Esophagus muscularis mucosa (tissue), 4 donors: ENCODE measurements around the gene TAGLN3. TPM values are rescaled to one million over a fixed set of nuclear protein-coding genes. Genes with fewer than 3 reads are reported as not detected.

Experiments used
- DNase-seq: peaks from one replicate; pipeline ENCODE4 v3.0.0-alpha.2; 2017; ENCODE audit errors: extremely low spot score
- H3K27ac ChIP-seq, 4 donors: fragments of 200-600 bp; sonication (generic); replicated peaks in 1 of 4; 1 replicate in 3 of 4; 2 replicates in 1 of 4; pipeline ENCODE4 v1.5.1; 2016 to 2019; ENCODE audit warnings: mild to moderate bottlenecking in 1 of 4
- H3K27me3 ChIP-seq, 4 donors: fragments of 200-600 bp; sonication (generic); one replicate each; pipeline versions ENCODE4 v1.5.1 to v1.6.0; 2016 to 2019
- H3K36me3 ChIP-seq, 4 donors: fragments of 200-600 bp; sonication (generic); one replicate each; pipeline ENCODE4 v1.5.1; 2016 to 2019
- H3K4me1 ChIP-seq, 4 donors: fragments of 200-600 bp; sonication (generic); one replicate each; pipeline ENCODE4 v1.5.1; 2016 to 2019
- H3K4me3 ChIP-seq, 4 donors: fragments of 200-600 bp; sonication (generic); 1 replicate in 2 of 4; 2 replicates in 2 of 4; pipeline ENCODE4 v1.5.1; 2016 to 2019; ENCODE audit warnings: mild to moderate bottlenecking in 4 of 4, moderate library complexity in 1 of 4
- H3K9me3 ChIP-seq, 4 donors: fragments of 200-600 bp; sonication (generic); 1 replicate in 3 of 4; 2 replicates in 1 of 4; pipeline ENCODE4 v1.5.1; 2016 to 2019
- EP300 ChIP-seq: sonication (generic); formaldehyde crosslinking; IDR thresholded peaks from one replicate; pipeline ENCODE4 v1.6.1; 2017; ENCODE audit warnings: antibody characterized with exemption
- POLR2A ChIP-seq: fragments of 450-650 bp; IDR thresholded peaks from one replicate; pipeline ENCODE4 v1.6.1; 2017; ENCODE audit warnings: antibody characterized with exemption, moderate library complexity, mild to moderate bottlenecking, low read depth
- POLR2AphosphoS5 ChIP-seq, 2 donors: sonication (generic); formaldehyde crosslinking; IDR thresholded peaks; one replicate each; pipeline ENCODE4 v1.6.1; 2017; ENCODE audit warnings: antibody characterized with exemption in 2 of 2
- WGBS: methylation state at CpG from one replicate; pipeline ENCODE4 v1.1.5; 2018; 5-methylcytosine and 5-hydroxymethylcytosine counted together
- intact Hi-C: fragments of 100-400 bp; cut with DNase I; formaldehyde crosslinking; loops from one replicate; pipeline ENCODE4 v1.15.1; 2023
- total RNA-seq, 4 donors: library from RNA; depleted of rRNA; stranded (reverse); fragments of >200 nt; gene quantifications; one replicate each; pipeline versions ENCODE4 v1.1.0 to v1.2.1, GENCODE V29; 2016
- TF ChIP-seq, protein P1 (sequence below), 3 experiments: fragments of 200-600 bp in 2 of 3; fragments of 450-650 bp in 1 of 3; sonication (generic) in 2 of 3; IDR thresholded peaks; one replicate each; pipeline ENCODE4 v1.5.1; 2017 to 2019; ENCODE audit warnings: antibody characterized with exemption in 3 of 3, mild to moderate bottlenecking in 2 of 3, moderate library complexity in 1 of 3

Gene TAGLN3
- total RNA-seq, 4 donors from 2014 or later: 0.83 to 4.0 (median 1.3) TPM

GRCh38 chr3:111986800-111987199, 11.9 kb upstream of the TAGLN3 start:
- no peak overlapping the region for H3K27ac ChIP-seq
- H3K4me3 ChIP-seq: no peak overlapping the region
- no peak for DNase-seq
- TF ChIP-seq POLR2AphosphoS5 (IDR thresholded peaks at IDR 0.05) (no peak), POLR2A (no peak), EP300 (no peak)
- TF ChIP-seq, protein P1, sequence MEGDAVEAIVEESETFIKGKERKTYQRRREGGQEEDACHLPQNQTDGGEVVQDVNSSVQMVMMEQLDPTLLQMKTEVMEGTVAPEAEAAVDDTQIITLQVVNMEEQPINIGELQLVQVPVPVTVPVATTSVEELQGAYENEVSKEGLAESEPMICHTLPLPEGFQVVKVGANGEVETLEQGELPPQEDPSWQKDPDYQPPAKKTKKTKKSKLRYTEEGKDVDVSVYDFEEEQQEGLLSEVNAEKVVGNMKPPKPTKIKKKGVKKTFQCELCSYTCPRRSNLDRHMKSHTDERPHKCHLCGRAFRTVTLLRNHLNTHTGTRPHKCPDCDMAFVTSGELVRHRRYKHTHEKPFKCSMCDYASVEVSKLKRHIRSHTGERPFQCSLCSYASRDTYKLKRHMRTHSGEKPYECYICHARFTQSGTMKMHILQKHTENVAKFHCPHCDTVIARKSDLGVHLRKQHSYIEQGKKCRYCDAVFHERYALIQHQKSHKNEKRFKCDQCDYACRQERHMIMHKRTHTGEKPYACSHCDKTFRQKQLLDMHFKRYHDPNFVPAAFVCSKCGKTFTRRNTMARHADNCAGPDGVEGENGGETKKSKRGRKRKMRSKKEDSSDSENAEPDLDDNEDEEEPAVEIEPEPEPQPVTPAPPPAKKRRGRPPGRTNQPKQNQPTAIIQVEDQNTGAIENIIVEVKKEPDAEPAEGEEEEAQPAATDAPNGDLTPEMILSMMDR (IDR thresholded peaks at IDR 0.05): no peak
- intact Hi-C loops: no loop called here
- H3K27me3 ChIP-seq: no peaks in the 10 kb centered on the region
- no peaks in the 10 kb centered on the region for H3K9me3 ChIP-seq
- peaks cover 0 to 34% (median 19%) of the 10 kb centered on the region in 4 donors for H3K36me3 ChIP-seq
- WGBS: 83% methylated on average over 3 of the region's 3 CpGs
- peaks cover 0 to 11% (median 2%) of the 10 kb centered on the region in 4 donors for H3K4me1 ChIP-seq

- no peak overlapping the region for H3K4me3 ChIP-seq
- intact Hi-C loops: no loop called here
- peaks cover 0 to 48% (median 22%) of the 10 kb centered on the region in 4 donors for H3K36me3 ChIP-seq
- H3K9me3 ChIP-seq: no peaks in the 10 kb centered on the region
- no peak for DNase-seq
- no peak overlapping the region for H3K27ac ChIP-seq
- peaks cover 0 to 6% (median 0%) of the 10 kb centered on the region in 4 donors for H3K4me1 ChIP-seq
- TF ChIP-seq POLR2A: no peak
- TF ChIP-seq, protein P1 (IDR thresholded peaks at IDR 0.05): peak; percentile 47 to 69 (median 55)
- no peaks in the 10 kb centered on the region for H3K27me3 ChIP-seq
- WGBS: 74% methylated on average over 3 of the region's 3 CpGs
Measured at GRCh38 chr3:111989061-111989678, 9.6 kb upstream of the TAGLN3 start.

GRCh38 chr3:111993038-111993437, 5.7 kb upstream of the TAGLN3 start:
- Histone ChIP-seq H3K4me3 (no peak overlapping the region), H3K4me1 (peaks cover 0 to 6% (median 0%) of the 10 kb centered on the region in 4 donors), H3K27ac (no peak overlapping the region), H3K9me3 (no peaks in the 10 kb centered on the region), H3K27me3 (peaks cover 0 to under 1% (median 0%) of the 10 kb centered on the region in 4 donors), H3K36me3 (peaks cover 0 to 30% (median 14%) of the 10 kb centered on the region in 4 donors)
- TF ChIP-seq POLR2A (no peak), POLR2AphosphoS5 (IDR thresholded peaks at IDR 0.05) (no peak), EP300 (no peak)
- TF ChIP-seq, protein P1 (IDR thresholded peaks at IDR 0.05): no peak
- intact Hi-C loops: no loop called here
- 88% methylated on average over 2 of the region's 2 CpGs for WGBS
- no peak for DNase-seq

DNA sequence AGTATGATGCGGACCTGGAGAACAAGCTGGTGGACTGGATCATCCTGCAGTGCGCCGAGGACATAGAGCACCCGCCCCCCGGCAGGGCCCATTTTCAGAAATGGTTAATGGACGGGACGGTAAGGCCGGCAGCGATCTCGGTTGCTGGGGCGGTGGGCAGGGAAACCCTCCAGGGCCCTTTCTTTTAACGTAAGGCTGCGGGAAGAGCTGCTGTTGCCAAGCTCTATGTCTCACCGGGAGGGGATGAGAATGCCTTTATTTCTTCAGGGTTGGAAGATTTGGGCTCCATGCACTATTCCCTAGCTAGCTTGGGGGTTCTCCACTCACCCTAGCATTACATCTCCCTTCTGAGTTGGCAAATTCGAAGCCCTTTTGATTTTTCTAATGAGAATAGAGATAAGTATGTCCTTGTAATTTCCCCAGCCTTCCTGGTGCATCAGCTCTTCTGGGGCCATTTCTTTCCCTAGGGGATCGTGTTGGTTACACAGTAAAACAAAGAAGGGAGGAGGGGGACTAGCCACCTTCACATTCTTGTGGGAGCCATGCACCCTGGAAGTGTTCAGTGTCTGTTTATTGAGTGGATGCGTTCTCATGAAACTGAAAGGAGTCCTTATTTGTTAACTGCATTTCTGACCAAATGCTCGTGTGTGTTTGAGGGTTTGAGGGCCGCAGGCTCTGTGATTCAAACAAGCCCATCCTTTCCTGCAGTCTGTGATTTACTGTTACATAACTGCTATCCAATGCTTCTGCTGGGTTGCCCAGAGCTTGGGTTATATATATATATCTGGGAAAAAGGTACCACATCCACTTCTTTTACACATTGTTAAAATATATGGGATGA, 982 bp downstream of the TAGLN3 start:
- Histone ChIP-seq H3K27ac (no peak overlapping the region), H3K36me3 (no peaks in the 10 kb centered on the region), H3K9me3 (no peaks in the 10 kb centered on the region), H3K27me3 (peaks cover 0 to 20% (median 0%) of the 10 kb centered on the region in 4 donors), H3K4me1 (peaks cover 9 to 15% (median 14%) of the 10 kb centered on the region in 4 donors), H3K4me3 (peak overlapping the region; percentile 46 to 56 (median 48))
- no peak for TF ChIP-seq EP300
- no peak for TF ChIP-seq POLR2AphosphoS5 (IDR thresholded peaks at IDR 0.05)
- TF ChIP-seq, protein P1 (IDR thresholded peaks at IDR 0.05): no peak
- no peak for TF ChIP-seq POLR2A
- WGBS: 44% methylated on average over 19 of the region's 19 CpGs
- peak; percentile 78 for DNase-seq
- intact Hi-C loops: no loop called here
